Activated naive CD8-positive, alpha-beta T cell treated with anti-CD3 and anti-CD28 coated beads, Interleukin-2, amount 10 ng/mL, durations not matched to agents 7 days and 5 days (primary cell): Measurements from ENCODE around the gene PABPN1L. TPM values are rescaled to one million over a fixed set of nuclear protein-coding genes. Genes with fewer than 3 reads are reported as not detected.

Experiments
- ATAC-seq: fragments of 150-1000 bp; cut with Tn5 transposase; one replicate; pipeline ENCODE4 v1.10.0; 2021; ENCODE audit warnings: low read depth, moderate library complexity
- POLR2A ChIA-PET: fragments of 350-600 bp; sonication (Branson Sonifier 250); formaldehyde crosslinking; loops from one replicate; lab custom pipeline; 2021; ENCODE audit warnings: antibody characterized with exemption; lab: Charles Lee
- DNase-seq: peaks from one replicate; pipeline ENCODE4 v3.0.0; 2021
- H3K27ac Mint-ChIP-seq: one replicate; pipeline ENCODE4 v1.8.0; 2022; ENCODE audit warnings: mild to moderate bottlenecking, mixed read lengths
- H3K27me3 Mint-ChIP-seq: one replicate; pipeline ENCODE4 v1.8.0; 2022; ENCODE audit warnings: mild to moderate bottlenecking, moderate library complexity, mixed read lengths
- H3K36me3 Mint-ChIP-seq: one replicate; pipeline ENCODE4 v1.8.0; 2021; ENCODE audit warnings: mild to moderate bottlenecking, mixed read lengths
- H3K4me1 Mint-ChIP-seq: one replicate; pipeline ENCODE4 v1.8.0; 2021; ENCODE audit warnings: mixed read lengths
- H3K4me3 Mint-ChIP-seq: one replicate; pipeline ENCODE4 v1.8.0; 2022; ENCODE audit warnings: mild to moderate bottlenecking, moderate library complexity, mixed read lengths
- H3K9me3 Mint-ChIP-seq: one replicate; pipeline ENCODE4 v1.8.0; 2021; ENCODE audit warnings: mixed read lengths
- total RNA-seq, 2 experiments: library from RNA; stranded (reverse); gene quantifications; one replicate each; pipeline ENCODE4 v1.2.3, GENCODE V29; 2021

PABPN1L gene
- total RNA-seq, 2 experiments from 2014 or later, result not detected

DNA sequence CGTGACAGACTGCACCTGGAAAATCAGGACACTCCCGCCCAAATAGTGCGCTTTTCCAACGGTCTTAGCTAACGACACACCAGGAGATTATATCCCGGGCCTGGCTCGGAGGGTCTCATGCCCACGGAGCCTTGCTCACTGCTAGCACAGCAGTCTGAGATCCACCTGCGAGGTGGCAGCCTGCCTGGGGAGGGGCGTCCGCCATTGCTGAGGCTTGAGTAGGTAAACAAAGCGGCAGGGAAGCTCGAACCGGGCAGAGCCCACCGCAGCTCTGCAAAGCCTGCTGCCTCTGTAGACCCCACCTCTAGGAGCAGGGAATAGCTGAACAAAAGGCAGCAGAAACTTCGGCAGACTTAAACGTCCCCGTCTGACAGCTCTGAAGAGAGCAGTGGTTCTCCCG, 14.8 kb downstream of the PABPN1L start:
- H3K4me1 Mint-ChIP-seq, result peaks cover 13% of the 10 kb centered on the region

DNA sequence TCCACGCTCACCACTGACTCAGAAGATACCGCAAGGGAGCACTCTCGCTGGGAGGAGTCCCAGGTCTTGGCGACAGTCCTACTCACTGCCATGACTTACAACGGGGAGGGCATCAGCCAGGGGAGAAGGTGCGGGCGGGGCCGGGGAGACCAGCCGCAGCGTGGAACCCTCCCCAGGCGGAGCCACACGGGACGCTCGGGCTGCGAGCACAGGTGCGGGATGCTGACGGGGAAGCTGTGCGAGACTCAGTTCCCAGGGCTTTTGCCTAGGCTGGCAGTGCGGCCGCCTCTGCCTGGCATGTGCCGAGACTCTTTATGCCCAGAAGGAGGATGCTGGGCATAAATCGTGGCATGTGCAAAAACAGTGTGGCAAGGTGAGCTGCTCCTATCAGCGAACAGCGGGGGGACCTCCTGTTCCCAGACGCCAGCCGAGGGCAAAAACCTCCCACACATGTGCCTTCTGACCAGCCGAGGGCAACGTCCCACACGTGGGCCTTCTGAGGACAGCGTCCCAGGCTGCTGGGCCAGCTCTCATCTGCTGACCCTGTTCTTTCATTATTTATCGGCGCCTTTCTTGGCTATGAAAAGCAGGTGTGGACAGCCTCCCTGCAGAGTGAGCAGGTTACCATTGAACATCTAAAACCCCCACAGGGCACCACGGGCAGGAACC, 15.8 kb downstream of the PABPN1L start:
- H3K36me3 Mint-ChIP-seq, result peaks cover 2% of the 10 kb centered on the region
- DNase-seq (no peak), ATAC-seq (no peak)
- POLR2A ChIA-PET, result no interaction called here
- peaks cover 12% of the 10 kb centered on the region for H3K4me1 Mint-ChIP-seq
- H3K27me3 Mint-ChIP-seq, result no peaks in the 10 kb centered on the region
- H3K27ac Mint-ChIP-seq, result no peak overlapping the region
- H3K4me3 Mint-ChIP-seq, result no peak overlapping the region
- no peaks in the 10 kb centered on the region for H3K9me3 Mint-ChIP-seq

More for the DNA sequence above, 14.8 kb downstream of the PABPN1L start:
- Mint-ChIP-seq H3K27me3 (no peaks in the 10 kb centered on the region), H3K36me3 (peaks cover 2% of the 10 kb centered on the region), H3K9me3 (no peaks in the 10 kb centered on the region), H3K27ac (no peak overlapping the region), H3K4me3 (no peak overlapping the region)
- DNase-seq, result no peak
- ATAC-seq, result no peak
- POLR2A ChIA-PET, result no interaction called here

- Mint-ChIP-seq H3K36me3 (no peaks in the 10 kb centered on the region), H3K27ac (no peak overlapping the region), H3K9me3 (no peaks in the 10 kb centered on the region), H3K27me3 (no peaks in the 10 kb centered on the region), H3K4me1 (no peaks in the 10 kb centered on the region), H3K4me3 (no peak overlapping the region)
- no peak for ATAC-seq
- no peak for DNase-seq
- POLR2A ChIA-PET, result no interaction called here
These were observed 17.9 kb downstream of the PABPN1L start for GRCh38 chr16:88848557-88848956.

GRCh38 chr16:88847654-88848053, 18.8 kb downstream of the PABPN1L start:
- POLR2A ChIA-PET, result no interaction called here
- no peaks in the 10 kb centered on the region for H3K9me3 Mint-ChIP-seq
- H3K36me3 Mint-ChIP-seq, result no peaks in the 10 kb centered on the region
- H3K27ac Mint-ChIP-seq, result no peak overlapping the region
- no peak overlapping the region for H3K4me3 Mint-ChIP-seq
- ATAC-seq, result no peak
- no peak for DNase-seq
- no peaks in the 10 kb centered on the region for H3K4me1 Mint-ChIP-seq
- no peaks in the 10 kb centered on the region for H3K27me3 Mint-ChIP-seq

- Mint-ChIP-seq H3K36me3 (no peaks in the 10 kb centered on the region), H3K4me1 (no peaks in the 10 kb centered on the region), H3K27me3 (no peaks in the 10 kb centered on the region), H3K27ac (no peak overlapping the region), H3K9me3 (no peaks in the 10 kb centered on the region), H3K4me3 (no peak overlapping the region)
- POLR2A ChIA-PET, result interaction anchor here (0.7 kb wide), 1 partner anchor 18 kb away, joined by 3 read pairs; no protein-coding TSS in a partner anchor
- DNase-seq (no peak), ATAC-seq (no peak)
These were observed 20.4 kb downstream of the PABPN1L start for GRCh38 chr16:88846088-88846487.

DNA sequence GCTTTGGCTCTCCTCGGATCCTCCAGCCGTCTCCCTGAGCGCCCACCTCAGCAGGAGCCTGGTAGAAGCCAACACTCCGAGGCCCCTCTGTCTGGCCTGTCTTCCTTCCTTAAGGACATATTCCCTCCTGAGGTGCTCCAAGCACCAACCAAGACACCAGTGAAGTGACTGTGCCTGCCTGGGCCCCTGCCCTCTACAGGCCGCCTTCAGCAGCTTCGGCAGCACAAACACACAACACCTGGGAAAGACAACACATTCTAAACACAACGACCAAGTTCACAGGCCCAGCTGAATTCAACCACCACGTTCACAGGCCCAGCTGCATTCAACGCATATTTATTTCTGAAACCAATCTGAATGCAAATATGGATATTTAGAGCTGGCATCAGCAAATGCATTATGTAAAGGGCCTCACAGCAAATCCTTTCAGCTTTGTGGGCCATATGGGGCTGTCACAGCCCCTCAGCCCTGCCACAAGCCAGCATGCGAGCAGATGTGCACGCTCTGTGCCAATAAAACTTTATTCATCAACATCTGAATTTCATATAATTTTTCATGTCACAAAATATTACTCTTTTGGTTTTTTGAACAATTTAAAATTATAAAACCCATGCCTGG, 21.9 kb downstream of the PABPN1L start:
- Mint-ChIP-seq H3K4me1 (no peaks in the 10 kb centered on the region), H3K36me3 (no peaks in the 10 kb centered on the region)
- POLR2A ChIA-PET, result no interaction called here

DNA sequence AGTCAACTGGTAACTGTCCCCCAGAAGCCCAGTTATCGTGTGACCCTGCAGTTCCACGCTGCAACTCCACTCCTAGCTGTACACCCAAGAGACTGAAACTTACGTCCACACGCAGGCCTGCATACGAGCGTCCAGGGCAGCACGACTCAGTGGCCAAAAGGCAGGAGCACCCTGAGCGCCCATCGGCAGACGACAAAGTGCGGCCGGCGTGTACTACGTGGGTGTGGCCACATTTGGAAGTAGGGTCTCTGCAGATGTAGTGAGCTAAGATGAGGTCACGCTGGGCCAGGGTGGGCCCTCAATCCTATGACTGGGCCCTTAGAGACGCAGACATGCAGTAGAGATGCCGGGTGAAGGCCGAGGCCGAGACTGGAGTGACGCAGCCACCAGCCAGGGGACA, 23.2 kb downstream of the PABPN1L start:
- Mint-ChIP-seq H3K27ac (no peak overlapping the region), H3K9me3 (no peaks in the 10 kb centered on the region), H3K27me3 (no peaks in the 10 kb centered on the region), H3K36me3 (no peaks in the 10 kb centered on the region), H3K4me3 (no peak overlapping the region), H3K4me1 (no peaks in the 10 kb centered on the region)
- POLR2A ChIA-PET, result interaction anchor here (0.6 kb wide), 1 partner anchor 101 kb away, joined by 5 read pairs; no protein-coding TSS in a partner anchor
- ATAC-seq (no peak), DNase-seq (no peak)

More for the DNA sequence above, 21.9 kb downstream of the PABPN1L start:
- no peaks in the 10 kb centered on the region for H3K27me3 Mint-ChIP-seq
- no peak for ATAC-seq
- no peak overlapping the region for H3K27ac Mint-ChIP-seq
- no peak for DNase-seq
- no peak overlapping the region for H3K4me3 Mint-ChIP-seq
- no peaks in the 10 kb centered on the region for H3K9me3 Mint-ChIP-seq

GRCh38 chr16:88842806-88843205, 23.7 kb downstream of the PABPN1L start:
- Mint-ChIP-seq H3K27me3 (no peaks in the 10 kb centered on the region), H3K4me1 (no peaks in the 10 kb centered on the region), H3K27ac (no peak overlapping the region), H3K36me3 (no peaks in the 10 kb centered on the region), H3K4me3 (no peak overlapping the region), H3K9me3 (no peaks in the 10 kb centered on the region)
- DNase-seq, result no peak
- ATAC-seq, result no peak
- POLR2A ChIA-PET, result interaction anchor here (0.6 kb wide), 1 partner anchor 101 kb away, joined by 5 read pairs; no protein-coding TSS in a partner anchor

- H3K36me3 Mint-ChIP-seq, result no peaks in the 10 kb centered on the region
- H3K9me3 Mint-ChIP-seq, result no peaks in the 10 kb centered on the region
- ATAC-seq (no peak), DNase-seq (no peak)
- POLR2A ChIA-PET, result no interaction called here
- H3K27me3 Mint-ChIP-seq, result no peaks in the 10 kb centered on the region
- no peaks in the 10 kb centered on the region for H3K4me1 Mint-ChIP-seq
- H3K4me3 Mint-ChIP-seq, result no peak overlapping the region
- H3K27ac Mint-ChIP-seq, result no peak overlapping the region
These were observed 24.1 kb downstream of the PABPN1L start for GRCh38 chr16:88842308-88842756.

DNA sequence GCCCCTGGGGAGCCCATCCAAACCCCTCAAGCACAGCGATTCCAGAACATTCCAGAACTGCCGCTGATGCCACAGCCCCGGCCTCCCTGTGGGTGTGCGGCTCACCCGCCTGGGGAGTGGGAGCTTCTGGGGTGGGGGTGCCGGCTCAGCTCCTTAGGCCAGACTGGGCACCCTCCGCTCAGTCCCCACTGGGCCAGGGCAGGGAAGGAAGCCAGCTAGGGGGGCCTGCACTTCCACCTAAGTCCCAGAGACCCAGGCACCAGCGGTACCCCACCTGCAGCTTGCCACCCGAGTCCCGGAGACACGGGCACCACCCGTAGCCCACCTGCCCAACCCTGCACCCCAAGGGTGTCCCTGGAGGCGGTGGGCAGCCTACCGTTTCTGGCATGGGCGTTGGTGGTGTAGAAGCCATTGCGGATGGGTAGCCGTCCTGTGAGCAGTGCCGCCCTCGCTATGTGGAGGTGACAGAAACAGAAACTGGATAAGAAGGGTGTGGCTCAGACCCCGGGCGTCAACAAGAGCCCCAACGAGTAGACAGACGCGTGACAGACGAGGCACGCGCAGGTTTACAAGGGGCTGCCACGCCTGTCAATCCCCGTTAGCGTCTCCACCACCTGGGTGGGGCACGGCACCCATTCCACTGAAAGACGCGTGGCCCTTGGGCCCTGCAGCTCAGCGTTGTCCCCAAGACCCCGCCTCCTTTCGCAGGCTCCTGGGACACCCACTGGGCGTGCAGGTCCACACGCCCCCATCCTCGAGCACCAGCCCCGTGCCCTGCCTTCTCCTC, 24.7 kb downstream of the PABPN1L start:
- no peak overlapping the region for H3K27ac Mint-ChIP-seq
- no peak for ATAC-seq
- no peaks in the 10 kb centered on the region for H3K4me1 Mint-ChIP-seq
- no peak for DNase-seq
- H3K4me3 Mint-ChIP-seq, result no peak overlapping the region
- H3K36me3 Mint-ChIP-seq, result no peaks in the 10 kb centered on the region
- no peaks in the 10 kb centered on the region for H3K9me3 Mint-ChIP-seq
- H3K27me3 Mint-ChIP-seq, result no peaks in the 10 kb centered on the region
- POLR2A ChIA-PET, result no interaction called here

GRCh38 chr16:88840600-88841215, 25.8 kb downstream of the PABPN1L start:
- Mint-ChIP-seq H3K27ac (no peak overlapping the region), H3K27me3 (no peaks in the 10 kb centered on the region), H3K4me1 (no peaks in the 10 kb centered on the region), H3K4me3 (no peak overlapping the region), H3K9me3 (no peaks in the 10 kb centered on the region), H3K36me3 (no peaks in the 10 kb centered on the region)
- POLR2A ChIA-PET, result no interaction called here
- ATAC-seq (no peak), DNase-seq (no peak)

DNA sequence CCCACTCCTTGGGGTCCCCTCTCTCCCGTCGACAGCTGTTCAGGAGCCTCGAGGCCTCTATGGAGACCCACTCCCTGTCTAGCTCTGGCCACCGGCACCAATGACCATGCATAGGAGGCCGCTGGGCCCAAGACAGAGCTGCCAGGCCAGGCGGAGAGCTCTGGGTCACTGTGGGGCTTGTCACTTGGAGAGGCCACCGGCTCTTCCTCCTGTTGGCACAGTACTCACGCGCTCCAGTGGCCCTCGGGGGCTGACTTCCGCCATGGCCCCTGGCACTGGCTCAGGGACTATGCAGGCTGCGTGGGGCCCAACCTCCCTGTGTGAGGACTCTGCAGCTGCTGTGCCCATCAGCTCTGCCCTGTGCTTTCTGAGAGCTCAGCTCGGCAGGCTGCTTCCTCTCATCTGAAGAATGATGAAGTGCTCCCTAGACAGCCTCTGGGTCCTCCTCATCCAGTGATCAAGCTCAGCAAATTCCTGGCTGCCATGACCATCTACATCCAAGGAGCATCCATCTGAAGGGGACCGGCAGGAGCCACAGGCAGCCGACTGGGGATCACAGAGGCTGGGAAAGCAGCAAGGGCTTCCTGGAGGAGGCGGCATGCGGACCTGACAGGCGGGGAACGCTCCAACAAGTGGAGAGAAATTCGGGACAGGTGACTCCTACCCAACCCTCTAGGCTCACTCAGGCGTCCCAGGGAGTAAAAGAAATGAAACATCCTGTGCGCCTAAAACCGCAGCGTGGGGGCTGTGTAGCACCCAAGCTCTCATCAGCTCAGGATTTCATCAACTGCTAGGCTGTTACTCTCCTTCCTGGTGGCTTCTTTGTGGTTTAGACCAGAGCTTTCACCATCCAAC, 26.5 kb downstream of the PABPN1L start:
- Mint-ChIP-seq H3K27me3 (no peaks in the 10 kb centered on the region), H3K4me3 (no peak overlapping the region), H3K9me3 (no peaks in the 10 kb centered on the region), H3K4me1 (no peaks in the 10 kb centered on the region), H3K36me3 (no peaks in the 10 kb centered on the region), H3K27ac (no peak overlapping the region)
- DNase-seq (no peak), ATAC-seq (no peak)
- POLR2A ChIA-PET, result no interaction called here
